PC-9 (cell line): Measurements from ENCODE around the gene MATK.

Source experiments
- CTCF ChIP-seq: fragments of 200-600 bp; sonication (generic); conservative IDR thresholded peaks from 2 replicates; pipeline ENCODE4 v1.6.1; 2017; ENCODE audit warnings: mixed run types, antibody characterized with exemption, mild to moderate bottlenecking, moderate library complexity
- EZH2 ChIP-seq: fragments of 200-600 bp; sonication (generic); IDR thresholded peaks from 2 replicates; pipeline ENCODE4 v1.8.0; 2017; ENCODE audit warnings: antibody characterized with exemption, low read depth

DNA sequence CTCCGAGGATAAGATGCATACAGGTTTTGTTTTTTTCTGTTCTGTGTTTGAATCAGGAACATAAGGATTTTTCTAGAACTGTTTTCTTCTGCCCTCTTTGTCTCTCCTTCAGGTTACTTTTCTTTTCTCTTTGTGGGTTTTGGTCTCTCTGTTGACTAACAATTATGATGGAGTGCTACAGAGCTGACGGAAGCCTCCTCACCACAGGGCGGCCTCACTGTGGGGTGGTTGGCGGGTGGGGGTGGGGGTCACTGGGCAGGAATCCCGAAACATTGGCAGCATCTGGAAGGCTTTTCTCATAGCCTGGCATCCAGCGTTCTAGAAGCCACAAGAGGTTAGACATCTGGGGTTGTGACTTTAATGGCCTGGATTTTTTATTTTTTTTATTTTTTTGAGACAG lies 12.0 kb upstream of the MATK start:
- TF ChIP-seq CTCF, result no peak
- TF ChIP-seq EZH2, result no peak
